GM12891 (cell line): ENCODE data around the gene EXD3.

Source experiments
- POLR2A ChIP-seq: IDR thresholded peaks from 2 replicates; pipeline ENCODE4 v1.6.1; 2011; ENCODE audit warnings: low read depth, low read length, control low read depth
- POLR2AphosphoS5 ChIP-seq: IDR thresholded peaks from 2 replicates; pipeline ENCODE4 v1.6.1; 2011; ENCODE audit warnings: low read depth, low read length, control low read depth

DNA sequence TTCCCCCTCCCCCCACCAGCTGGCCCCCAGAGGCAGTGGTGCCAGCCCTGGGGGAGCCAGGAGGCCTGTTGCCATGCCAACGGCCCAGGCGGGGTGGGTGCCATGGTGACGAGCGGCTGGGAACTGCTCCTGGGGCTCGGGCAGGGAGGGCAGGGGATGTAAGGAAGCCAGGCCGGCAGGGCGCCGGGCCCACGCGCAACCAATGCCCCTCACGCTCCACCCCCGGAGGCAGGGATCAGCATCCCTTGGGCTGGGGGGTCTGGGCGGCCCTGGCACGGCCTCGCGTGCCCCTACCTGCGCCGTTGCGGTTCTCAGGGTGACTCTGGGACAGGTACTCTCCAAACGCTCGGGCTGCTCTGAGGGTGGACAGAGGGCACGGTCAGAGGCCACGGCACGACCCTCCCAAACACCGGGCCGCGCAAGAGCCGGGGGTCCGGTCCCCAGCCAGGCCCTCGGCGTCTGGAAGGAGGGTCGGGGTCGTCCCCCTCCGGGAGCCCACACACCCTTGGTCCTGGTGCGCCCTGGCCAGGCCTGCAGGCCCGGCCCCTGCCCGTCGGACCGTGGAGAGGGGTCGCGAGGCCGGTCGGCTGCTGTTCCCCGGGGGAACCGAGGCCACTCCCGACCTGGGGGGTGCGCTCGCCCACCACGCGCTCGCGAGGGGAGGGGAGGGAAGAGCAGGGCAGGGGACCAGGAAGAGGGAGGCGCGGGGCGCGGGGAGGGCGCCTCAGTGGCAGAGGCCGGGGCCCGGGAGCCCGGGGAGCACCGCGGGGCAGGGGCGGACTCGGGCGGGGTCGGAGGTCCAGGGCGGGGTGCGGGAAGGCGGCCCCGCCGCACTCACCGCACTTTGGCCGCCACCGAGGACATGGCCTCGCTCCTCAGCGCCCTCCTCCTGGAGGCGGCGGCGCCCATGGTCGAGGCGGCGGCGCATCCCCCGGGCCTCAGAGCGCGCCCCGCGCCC lies 35.5 kb upstream of the EXD3 start:
- TF ChIP-seq POLR2A: no peak
- TF ChIP-seq POLR2AphosphoS5: no peak
